HepG2 (cell line): ENCODE data around the gene SNAI3. TPM values are rescaled to one million over a fixed set of nuclear protein-coding genes. Genes with fewer than 3 reads are reported as not detected.

ENCODE experiments used
- HNRNPL ChIP-seq: fragments of 200-400 bp; formaldehyde crosslinking; IDR thresholded peaks from 2 replicates; pipeline ENCODE4 v1.6.1; 2017; ENCODE audit warnings: mild to moderate bottlenecking, low read depth, low read length
- MAFG ChIP-seq: sonication (generic); formaldehyde crosslinking; IDR thresholded peaks from 2 replicates; pipeline ENCODE4 v1.5.1; 2020; ENCODE audit warnings: mild to moderate bottlenecking, missing genetic modification reagents
- MEIS1 ChIP-seq: sonication (generic); formaldehyde crosslinking; IDR thresholded peaks from 2 replicates; pipeline ENCODE4 v1.9.0; 2021; ENCODE audit warnings: mild to moderate bottlenecking, missing genetic modification reagents, moderate library complexity, borderline replicate concordance
- NR1H2 ChIP-seq: sonication (generic); formaldehyde crosslinking; IDR thresholded peaks from 2 replicates; pipeline ENCODE4 v1.8.1; 2022; ENCODE audit warnings: low read depth, missing genetic modification reagents, borderline replicate concordance
- PAX8 ChIP-seq: sonication (generic); formaldehyde crosslinking; IDR thresholded peaks from 2 replicates; pipeline ENCODE4 v1.8.0; 2022; ENCODE audit warnings: mild to moderate bottlenecking, missing genetic modification reagents, borderline replicate concordance
- PRPF4 ChIP-seq: fragments of 200-400 bp; formaldehyde crosslinking; IDR thresholded peaks from 2 replicates; pipeline ENCODE4 v1.6.1; 2016; ENCODE audit warnings: low read length, low read depth; ENCODE audit not compliant: poor library complexity, severe bottlenecking
- SALL2 ChIP-seq: sonication (generic); formaldehyde crosslinking; IDR thresholded peaks from 2 replicates; pipeline ENCODE4 v1.8.1; 2023; ENCODE audit warnings: mild to moderate bottlenecking, missing genetic modification reagents, inconsistent platforms
- TGIF2 ChIP-seq: IDR thresholded peaks from 2 replicates; pipeline ENCODE4 v1.6.1; 2016; ENCODE audit warnings: control low read depth, missing compliant biosample characterization
- ZNF781 ChIP-seq: sonication (generic); formaldehyde crosslinking; IDR thresholded peaks from 2 replicates; pipeline ENCODE4 v1.5.1; 2020; ENCODE audit warnings: borderline replicate concordance, mild to moderate bottlenecking, missing genetic modification reagents; ENCODE audit errors: not compliant biosample characterization
- ZNF782 ChIP-seq: sonication (generic); formaldehyde crosslinking; IDR thresholded peaks from 2 replicates; pipeline ENCODE4 v1.4.0; 2020; ENCODE audit warnings: missing genetic modification reagents, mild to moderate bottlenecking, borderline replicate concordance
- ZSCAN30 ChIP-seq: sonication (generic); formaldehyde crosslinking; IDR thresholded peaks from 2 replicates; pipeline ENCODE4 v1.5.0; 2020; ENCODE audit warnings: mild to moderate bottlenecking, missing genetic modification reagents
- polyA plus RNA-seq, 8 experiments: library from polyadenylated mRNA; depleted of rRNA in 3 of 8; stranded (reverse) in 7 of 8; unstranded in 1 of 8; fragments of >200 nt; fragmentation: Illumina TruSeq in 4 of 8; extraction: Trizol in 4 of 8; gene quantifications; 2 replicates each; pipeline versions ENCODE4 v1.2.1 to v1.2.3, GENCODE V29; 2011 to 2016; ENCODE audit warnings: low read depth in 4 of 8, missing spikeins in 1 of 8, mixed read lengths in 1 of 8; ENCODE audit not compliant: insufficient read depth in 1 of 8
- total RNA-seq, 5 experiments: library from RNA; depleted of rRNA; stranded (reverse); fragments of >200 nt; fragmentation: Illumina TruSeq; extraction: Trizol; gene quantifications; 2 replicates each; pipeline ENCODE4 v1.2.3, GENCODE V29; 2016; ENCODE audit warnings: low read depth in 1 of 5
- TF ChIP-seq, protein P1 (sequence below): sonication (generic); formaldehyde crosslinking; IDR thresholded peaks from 2 replicates; pipeline ENCODE4 v1.4.0; 2020; ENCODE audit warnings: missing genetic modification reagents
- TF ChIP-seq, protein P2 (sequence below): sonication (generic); formaldehyde crosslinking; IDR thresholded peaks from 2 replicates; pipeline ENCODE4 v1.4.0; 2020; ENCODE audit warnings: missing genetic modification reagents
- TF ChIP-seq, protein P3 (sequence below): sonication (generic); formaldehyde crosslinking; IDR thresholded peaks from 2 replicates; pipeline ENCODE4 v1.4.0; 2020; ENCODE audit warnings: missing genetic modification reagents
- TF ChIP-seq, protein P4 (sequence below): sonication (generic); formaldehyde crosslinking; IDR thresholded peaks from 2 replicates; pipeline ENCODE4 v1.9.0; 2021; ENCODE audit warnings: mild to moderate bottlenecking, missing genetic modification reagents

Gene SNAI3
- total and polyA plus RNA-seq, 2 of the 13 experiments (the other 11 are each of a cell fraction or from before 2014, with no cell fraction given), result 0.09 to 0.18 TPM

DNA sequence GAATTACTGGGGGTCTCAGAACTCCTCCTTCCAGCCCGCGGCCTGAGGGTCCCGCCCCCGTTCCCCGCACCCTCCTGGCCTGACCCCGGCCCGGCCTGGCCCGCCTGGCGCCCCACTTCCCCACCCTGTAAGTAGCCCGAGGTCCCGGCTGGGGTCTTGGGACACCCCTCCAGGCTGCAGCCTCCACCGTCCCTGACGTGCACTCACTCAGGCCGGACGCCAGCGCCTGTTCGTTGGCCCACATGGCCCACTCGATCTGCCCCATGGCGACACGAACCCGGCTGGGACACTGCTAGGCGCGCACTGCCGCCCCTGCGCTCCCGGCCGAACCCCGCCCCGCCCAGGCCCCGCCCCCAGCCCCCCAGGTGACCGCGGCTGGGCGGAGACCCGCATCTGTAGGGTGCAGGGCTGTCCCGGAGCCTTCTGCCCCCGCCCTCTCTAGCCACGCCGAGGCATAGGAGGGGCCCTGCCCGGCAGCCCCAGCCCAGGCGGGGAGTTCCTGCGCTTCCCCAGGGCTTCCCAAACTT lies 35.5 kb downstream of the SNAI3 start, which contains the start of gene CYBA (continued):
- peak; percentile 55; the same call in 1 of the 2 replicates for TF ChIP-seq TGIF2 (CRISPR knock-in tag)
- TF ChIP-seq, protein P1, sequence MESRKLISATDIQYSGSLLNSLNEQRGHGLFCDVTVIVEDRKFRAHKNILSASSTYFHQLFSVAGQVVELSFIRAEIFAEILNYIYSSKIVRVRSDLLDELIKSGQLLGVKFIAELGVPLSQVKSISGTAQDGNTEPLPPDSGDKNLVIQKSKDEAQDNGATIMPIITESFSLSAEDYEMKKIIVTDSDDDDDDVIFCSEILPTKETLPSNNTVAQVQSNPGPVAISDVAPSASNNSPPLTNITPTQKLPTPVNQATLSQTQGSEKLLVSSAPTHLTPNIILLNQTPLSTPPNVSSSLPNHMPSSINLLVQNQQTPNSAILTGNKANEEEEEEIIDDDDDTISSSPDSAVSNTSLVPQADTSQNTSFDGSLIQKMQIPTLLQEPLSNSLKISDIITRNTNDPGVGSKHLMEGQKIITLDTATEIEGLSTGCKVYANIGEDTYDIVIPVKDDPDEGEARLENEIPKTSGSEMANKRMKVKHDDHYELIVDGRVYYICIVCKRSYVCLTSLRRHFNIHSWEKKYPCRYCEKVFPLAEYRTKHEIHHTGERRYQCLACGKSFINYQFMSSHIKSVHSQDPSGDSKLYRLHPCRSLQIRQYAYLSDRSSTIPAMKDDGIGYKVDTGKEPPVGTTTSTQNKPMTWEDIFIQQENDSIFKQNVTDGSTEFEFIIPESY (CRISPR knock-in tag), result no peak
- TF ChIP-seq NR1H2 (CRISPR knock-in tag), result no peak
- no peak for TF ChIP-seq MAFG (CRISPR knock-in tag)
- TF ChIP-seq, protein P2, sequence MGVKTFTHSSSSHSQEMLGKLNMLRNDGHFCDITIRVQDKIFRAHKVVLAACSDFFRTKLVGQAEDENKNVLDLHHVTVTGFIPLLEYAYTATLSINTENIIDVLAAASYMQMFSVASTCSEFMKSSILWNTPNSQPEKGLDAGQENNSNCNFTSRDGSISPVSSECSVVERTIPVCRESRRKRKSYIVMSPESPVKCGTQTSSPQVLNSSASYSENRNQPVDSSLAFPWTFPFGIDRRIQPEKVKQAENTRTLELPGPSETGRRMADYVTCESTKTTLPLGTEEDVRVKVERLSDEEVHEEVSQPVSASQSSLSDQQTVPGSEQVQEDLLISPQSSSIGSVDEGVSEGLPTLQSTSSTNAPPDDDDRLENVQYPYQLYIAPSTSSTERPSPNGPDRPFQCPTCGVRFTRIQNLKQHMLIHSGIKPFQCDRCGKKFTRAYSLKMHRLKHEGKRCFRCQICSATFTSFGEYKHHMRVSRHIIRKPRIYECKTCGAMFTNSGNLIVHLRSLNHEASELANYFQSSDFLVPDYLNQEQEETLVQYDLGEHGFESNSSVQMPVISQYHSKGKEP, result 0 out of 2 replicates have a peak, but pooled peaks have one; percentile 31
- TF ChIP-seq MEIS1 (CRISPR knock-in tag), result no peak
- no peak for TF ChIP-seq PRPF4
- TF ChIP-seq HNRNPL, result no peak
- TF ChIP-seq SALL2 (CRISPR knock-in tag), result peak; percentile 80; the same call in 1 of the 2 replicates
- 0 out of 2 replicates have a peak, but pooled peaks have one; percentile 20 for TF ChIP-seq PAX8 (CRISPR knock-in tag)
- TF ChIP-seq, protein P3, sequence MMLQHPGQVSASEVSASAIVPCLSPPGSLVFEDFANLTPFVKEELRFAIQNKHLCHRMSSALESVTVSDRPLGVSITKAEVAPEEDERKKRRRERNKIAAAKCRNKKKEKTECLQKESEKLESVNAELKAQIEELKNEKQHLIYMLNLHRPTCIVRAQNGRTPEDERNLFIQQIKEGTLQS (CRISPR knock-in tag), result no peak; the same call in 1 of the 2 replicates
- no peak for TF ChIP-seq ZNF781 (CRISPR knock-in tag)
- TF ChIP-seq ZNF782 (CRISPR knock-in tag), result no peak; the same call in 1 of the 2 replicates
- TF ChIP-seq ZSCAN30, result no peak
- TF ChIP-seq, protein P4, sequence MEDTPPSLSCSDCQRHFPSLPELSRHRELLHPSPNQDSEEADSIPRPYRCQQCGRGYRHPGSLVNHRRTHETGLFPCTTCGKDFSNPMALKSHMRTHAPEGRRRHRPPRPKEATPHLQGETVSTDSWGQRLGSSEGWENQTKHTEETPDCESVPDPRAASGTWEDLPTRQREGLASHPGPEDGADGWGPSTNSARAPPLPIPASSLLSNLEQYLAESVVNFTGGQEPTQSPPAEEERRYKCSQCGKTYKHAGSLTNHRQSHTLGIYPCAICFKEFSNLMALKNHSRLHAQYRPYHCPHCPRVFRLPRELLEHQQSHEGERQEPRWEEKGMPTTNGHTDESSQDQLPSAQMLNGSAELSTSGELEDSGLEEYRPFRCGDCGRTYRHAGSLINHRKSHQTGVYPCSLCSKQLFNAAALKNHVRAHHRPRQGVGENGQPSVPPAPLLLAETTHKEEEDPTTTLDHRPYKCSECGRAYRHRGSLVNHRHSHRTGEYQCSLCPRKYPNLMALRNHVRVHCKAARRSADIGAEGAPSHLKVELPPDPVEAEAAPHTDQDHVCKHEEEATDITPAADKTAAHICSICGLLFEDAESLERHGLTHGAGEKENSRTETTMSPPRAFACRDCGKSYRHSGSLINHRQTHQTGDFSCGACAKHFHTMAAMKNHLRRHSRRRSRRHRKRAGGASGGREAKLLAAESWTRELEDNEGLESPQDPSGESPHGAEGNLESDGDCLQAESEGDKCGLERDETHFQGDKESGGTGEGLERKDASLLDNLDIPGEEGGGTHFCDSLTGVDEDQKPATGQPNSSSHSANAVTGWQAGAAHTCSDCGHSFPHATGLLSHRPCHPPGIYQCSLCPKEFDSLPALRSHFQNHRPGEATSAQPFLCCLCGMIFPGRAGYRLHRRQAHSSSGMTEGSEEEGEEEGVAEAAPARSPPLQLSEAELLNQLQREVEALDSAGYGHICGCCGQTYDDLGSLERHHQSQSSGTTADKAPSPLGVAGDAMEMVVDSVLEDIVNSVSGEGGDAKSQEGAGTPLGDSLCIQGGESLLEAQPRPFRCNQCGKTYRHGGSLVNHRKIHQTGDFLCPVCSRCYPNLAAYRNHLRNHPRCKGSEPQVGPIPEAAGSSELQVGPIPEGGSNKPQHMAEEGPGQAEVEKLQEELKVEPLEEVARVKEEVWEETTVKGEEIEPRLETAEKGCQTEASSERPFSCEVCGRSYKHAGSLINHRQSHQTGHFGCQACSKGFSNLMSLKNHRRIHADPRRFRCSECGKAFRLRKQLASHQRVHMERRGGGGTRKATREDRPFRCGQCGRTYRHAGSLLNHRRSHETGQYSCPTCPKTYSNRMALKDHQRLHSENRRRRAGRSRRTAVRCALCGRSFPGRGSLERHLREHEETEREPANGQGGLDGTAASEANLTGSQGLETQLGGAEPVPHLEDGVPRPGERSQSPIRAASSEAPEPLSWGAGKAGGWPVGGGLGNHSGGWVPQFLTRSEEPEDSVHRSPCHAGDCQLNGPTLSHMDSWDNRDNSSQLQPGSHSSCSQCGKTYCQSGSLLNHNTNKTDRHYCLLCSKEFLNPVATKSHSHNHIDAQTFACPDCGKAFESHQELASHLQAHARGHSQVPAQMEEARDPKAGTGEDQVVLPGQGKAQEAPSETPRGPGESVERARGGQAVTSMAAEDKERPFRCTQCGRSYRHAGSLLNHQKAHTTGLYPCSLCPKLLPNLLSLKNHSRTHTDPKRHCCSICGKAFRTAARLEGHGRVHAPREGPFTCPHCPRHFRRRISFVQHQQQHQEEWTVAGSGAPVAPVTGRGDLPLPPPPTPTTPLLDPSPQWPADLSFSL (CRISPR knock-in tag), result peak; percentile 60; the same call in 1 of the 2 replicates
